ENCODE data around the gene SPRR1A.

SPRR1A gene

GRCh38 chr1:152959801-152960451, 24.0 kb upstream of the SPRR1A start:
- H3K4me1 ChIP-seq (ENCODE audit: control insufficient read depth, low read depth, low read length) = no peaks in the 10 kb centered on the region
- no peaks in the 10 kb centered on the region for H3K27me3 ChIP-seq (ENCODE audit: control insufficient read depth, insufficient read depth, low read length)
- H3K9ac ChIP-seq (ENCODE audit: low read length) = no peak overlapping the region
- no peaks in the 10 kb centered on the region for H3K36me3 ChIP-seq (ENCODE audit: control insufficient read depth, low read depth, low read length)
- no peak overlapping the region for H3K4me3 ChIP-seq (ENCODE audit: low read length)
- H3K27ac ChIP-seq (ENCODE audit: low read length) = no peak overlapping the region
- peaks cover 3% of the 10 kb centered on the region for H3K9me3 ChIP-seq (ENCODE audit: control insufficient read depth, low read depth, low read length)

GRCh38 chr1:152960452-152961044, 23.3 kb upstream of the SPRR1A start:
- H3K4me1 ChIP-seq (ENCODE audit: control insufficient read depth, low read depth, low read length) = no peaks in the 10 kb centered on the region
- H3K4me3 ChIP-seq (ENCODE audit: low read length) = no peak overlapping the region
- H3K36me3 ChIP-seq (ENCODE audit: control insufficient read depth, low read depth, low read length) = no peaks in the 10 kb centered on the region
- H3K9ac ChIP-seq (ENCODE audit: low read length) = no peak overlapping the region
- H3K9me3 ChIP-seq (ENCODE audit: control insufficient read depth, low read depth, low read length) = peaks cover 3% of the 10 kb centered on the region
- H3K27me3 ChIP-seq (ENCODE audit: control insufficient read depth, insufficient read depth, low read length) = no peaks in the 10 kb centered on the region
- no peak overlapping the region for H3K27ac ChIP-seq (ENCODE audit: low read length)

GRCh38 chr1:152961226-152961891, 22.5 kb upstream of the SPRR1A start:
- no peak overlapping the region for H3K27ac ChIP-seq (ENCODE audit: low read length)
- H3K9ac ChIP-seq (ENCODE audit: low read length) = no peak overlapping the region
- H3K4me3 ChIP-seq (ENCODE audit: low read length) = no peak overlapping the region

GRCh38 chr1:152962876-152963415, 20.9 kb upstream of the SPRR1A start:
- H3K27me3 ChIP-seq (ENCODE audit: control insufficient read depth, insufficient read depth, low read length) = no peaks in the 10 kb centered on the region
- no peaks in the 10 kb centered on the region for H3K36me3 ChIP-seq (ENCODE audit: control insufficient read depth, low read depth, low read length)
- no peak overlapping the region for H3K9ac ChIP-seq (ENCODE audit: low read length)
- no peak overlapping the region for H3K4me3 ChIP-seq (ENCODE audit: low read length)
- H3K27ac ChIP-seq (ENCODE audit: low read length) = no peak overlapping the region
- peaks cover 5% of the 10 kb centered on the region for H3K9me3 ChIP-seq (ENCODE audit: control insufficient read depth, low read depth, low read length)
- no peaks in the 10 kb centered on the region for H3K4me1 ChIP-seq (ENCODE audit: control insufficient read depth, low read depth, low read length)

More at GRCh38 chr1:152961226-152961891, 22.5 kb upstream of the SPRR1A start:
- Histone ChIP-seq H3K27me3 (ENCODE audit: control insufficient read depth, insufficient read depth, low read length) (no peaks in the 10 kb centered on the region), H3K4me1 (ENCODE audit: control insufficient read depth, low read depth, low read length) (no peaks in the 10 kb centered on the region), H3K9me3 (ENCODE audit: control insufficient read depth, low read depth, low read length) (peaks cover 3% of the 10 kb centered on the region), H3K36me3 (ENCODE audit: control insufficient read depth, low read depth, low read length) (no peaks in the 10 kb centered on the region)

DNA sequence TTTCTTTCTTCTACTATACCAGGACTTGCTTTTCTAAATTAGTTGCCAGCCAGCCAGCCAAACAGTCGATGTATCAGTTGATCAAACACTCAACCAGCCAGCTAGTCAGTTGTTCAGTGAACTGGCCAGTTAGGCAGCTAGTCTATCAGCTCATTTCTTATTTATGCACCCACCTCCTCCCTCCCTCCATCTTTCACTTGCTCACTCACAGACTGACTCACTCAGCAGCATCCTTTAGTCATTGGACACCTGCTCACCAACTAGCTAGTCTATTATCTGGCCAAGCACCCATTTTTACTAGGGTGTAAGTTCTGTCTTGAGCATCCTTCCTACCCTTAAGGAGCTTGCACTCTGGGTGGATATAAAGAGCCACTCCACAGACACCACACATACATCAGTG, 19.3 kb upstream of the SPRR1A start:
- Histone ChIP-seq H3K27ac (ENCODE audit: low read length) (no peak overlapping the region), H3K9ac (ENCODE audit: low read length) (no peak overlapping the region), H3K36me3 (ENCODE audit: control insufficient read depth, low read depth, low read length) (no peaks in the 10 kb centered on the region), H3K4me1 (ENCODE audit: control insufficient read depth, low read depth, low read length) (no peaks in the 10 kb centered on the region), H3K4me3 (ENCODE audit: low read length) (no peak overlapping the region), H3K9me3 (ENCODE audit: control insufficient read depth, low read depth, low read length) (peaks cover 2% of the 10 kb centered on the region), H3K27me3 (ENCODE audit: control insufficient read depth, insufficient read depth, low read length) (no peaks in the 10 kb centered on the region)

DNA sequence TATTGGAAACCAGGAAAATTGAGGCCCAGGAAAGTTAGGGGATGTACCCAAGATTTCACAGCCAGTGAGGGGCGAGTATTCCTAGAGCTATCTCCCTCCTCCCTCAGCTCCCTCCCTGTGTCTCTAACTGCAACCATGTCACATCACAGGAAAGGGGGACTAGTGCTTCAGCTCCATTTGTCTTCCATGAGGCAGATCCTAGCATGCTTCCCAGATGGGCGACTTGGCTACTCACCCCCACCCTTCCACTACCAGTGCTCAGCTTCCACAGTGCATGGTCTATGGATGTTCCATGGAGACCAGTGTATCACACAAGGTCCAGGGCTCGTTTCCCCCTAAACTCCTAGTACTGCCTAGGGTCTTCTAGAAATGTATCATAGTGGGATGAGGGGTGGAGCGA, 18.0 kb upstream of the SPRR1A start:
- H3K4me3 ChIP-seq (ENCODE audit: low read length) = no peak overlapping the region
- no peak overlapping the region for H3K27ac ChIP-seq (ENCODE audit: low read length)
- H3K9ac ChIP-seq (ENCODE audit: low read length) = no peak overlapping the region
- peaks cover 2% of the 10 kb centered on the region for H3K9me3 ChIP-seq (ENCODE audit: control insufficient read depth, low read depth, low read length)
- H3K27me3 ChIP-seq (ENCODE audit: control insufficient read depth, insufficient read depth, low read length) = no peaks in the 10 kb centered on the region
- H3K4me1 ChIP-seq (ENCODE audit: control insufficient read depth, low read depth, low read length) = no peaks in the 10 kb centered on the region
- H3K36me3 ChIP-seq (ENCODE audit: control insufficient read depth, low read depth, low read length) = no peaks in the 10 kb centered on the region

DNA sequence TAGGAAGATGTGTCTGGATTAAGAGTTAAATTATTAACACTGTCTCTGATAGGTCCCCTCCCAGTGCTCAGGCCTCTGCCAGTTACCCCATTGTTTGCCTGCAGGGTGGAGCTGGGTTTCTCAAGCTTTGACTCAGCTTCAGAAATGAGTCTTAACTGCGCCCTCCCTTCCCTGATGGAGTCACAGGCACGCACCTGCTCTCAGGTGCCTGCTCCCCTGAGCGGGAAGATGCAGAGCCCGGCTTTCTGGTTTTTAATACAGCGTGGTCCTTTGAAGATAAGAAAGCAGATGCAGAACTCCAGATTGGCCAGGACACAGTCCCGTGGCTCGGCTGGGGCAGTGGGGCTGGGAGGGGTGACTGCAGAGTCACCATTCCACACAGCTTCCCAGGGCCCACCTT, 16.7 kb upstream of the SPRR1A start:
- Histone ChIP-seq H3K9me3 (ENCODE audit: control insufficient read depth, low read depth, low read length) (peaks cover 2% of the 10 kb centered on the region), H3K36me3 (ENCODE audit: control insufficient read depth, low read depth, low read length) (no peaks in the 10 kb centered on the region), H3K27ac (ENCODE audit: low read length) (no peak overlapping the region), H3K9ac (ENCODE audit: low read length) (no peak overlapping the region), H3K27me3 (ENCODE audit: control insufficient read depth, insufficient read depth, low read length) (no peaks in the 10 kb centered on the region), H3K4me1 (ENCODE audit: control insufficient read depth, low read depth, low read length) (no peaks in the 10 kb centered on the region), H3K4me3 (ENCODE audit: low read length) (no peak overlapping the region)

GRCh38 chr1:152968248-152968647, 15.6 kb upstream of the SPRR1A start:
- H3K4me3 ChIP-seq (ENCODE audit: low read length) = no peak overlapping the region
- H3K9me3 ChIP-seq (ENCODE audit: control insufficient read depth, low read depth, low read length) = peaks cover 2% of the 10 kb centered on the region
- H3K4me1 ChIP-seq (ENCODE audit: control insufficient read depth, low read depth, low read length) = no peaks in the 10 kb centered on the region
- H3K27me3 ChIP-seq (ENCODE audit: control insufficient read depth, insufficient read depth, low read length) = no peaks in the 10 kb centered on the region
- H3K9ac ChIP-seq (ENCODE audit: low read length) = no peak overlapping the region
- no peaks in the 10 kb centered on the region for H3K36me3 ChIP-seq (ENCODE audit: control insufficient read depth, low read depth, low read length)
- H3K27ac ChIP-seq (ENCODE audit: low read length) = no peak overlapping the region

GRCh38 chr1:152969036-152969435, 14.8 kb upstream of the SPRR1A start:
- Histone ChIP-seq H3K27me3 (ENCODE audit: control insufficient read depth, insufficient read depth, low read length) (no peaks in the 10 kb centered on the region), H3K4me1 (ENCODE audit: control insufficient read depth, low read depth, low read length) (no peaks in the 10 kb centered on the region), H3K4me3 (ENCODE audit: low read length) (no peak overlapping the region), H3K36me3 (ENCODE audit: control insufficient read depth, low read depth, low read length) (no peaks in the 10 kb centered on the region), H3K9ac (ENCODE audit: low read length) (no peak overlapping the region), H3K9me3 (ENCODE audit: control insufficient read depth, low read depth, low read length) (peaks cover 2% of the 10 kb centered on the region), H3K27ac (ENCODE audit: low read length) (no peak overlapping the region)

GRCh38 chr1:152970495-152970894, 13.4 kb upstream of the SPRR1A start, which contains the start of gene SPRR4:
Gene SPRR4, plus strand, starts transcription at chr1:152970648. Its CDS starts 1,243 bp downstream, at chr1:152971891.
- Histone ChIP-seq H3K4me3 (ENCODE audit: low read length) (no peak within 1 kb of the TSS), H3K36me3 (ENCODE audit: control insufficient read depth, low read depth, low read length) (no peaks in the 10 kb centered on the region), H3K9me3 (ENCODE audit: control insufficient read depth, low read depth, low read length) (peaks cover 2% of the 10 kb centered on the region), H3K27me3 (ENCODE audit: control insufficient read depth, insufficient read depth, low read length) (no peaks in the 10 kb centered on the region), H3K27ac (ENCODE audit: low read length) (no peak within 1 kb of the TSS), H3K9ac (ENCODE audit: low read length) (no peak within 1 kb of the TSS), H3K4me1 (ENCODE audit: control insufficient read depth, low read depth, low read length) (no peaks in the 10 kb centered on the region)

DNA sequence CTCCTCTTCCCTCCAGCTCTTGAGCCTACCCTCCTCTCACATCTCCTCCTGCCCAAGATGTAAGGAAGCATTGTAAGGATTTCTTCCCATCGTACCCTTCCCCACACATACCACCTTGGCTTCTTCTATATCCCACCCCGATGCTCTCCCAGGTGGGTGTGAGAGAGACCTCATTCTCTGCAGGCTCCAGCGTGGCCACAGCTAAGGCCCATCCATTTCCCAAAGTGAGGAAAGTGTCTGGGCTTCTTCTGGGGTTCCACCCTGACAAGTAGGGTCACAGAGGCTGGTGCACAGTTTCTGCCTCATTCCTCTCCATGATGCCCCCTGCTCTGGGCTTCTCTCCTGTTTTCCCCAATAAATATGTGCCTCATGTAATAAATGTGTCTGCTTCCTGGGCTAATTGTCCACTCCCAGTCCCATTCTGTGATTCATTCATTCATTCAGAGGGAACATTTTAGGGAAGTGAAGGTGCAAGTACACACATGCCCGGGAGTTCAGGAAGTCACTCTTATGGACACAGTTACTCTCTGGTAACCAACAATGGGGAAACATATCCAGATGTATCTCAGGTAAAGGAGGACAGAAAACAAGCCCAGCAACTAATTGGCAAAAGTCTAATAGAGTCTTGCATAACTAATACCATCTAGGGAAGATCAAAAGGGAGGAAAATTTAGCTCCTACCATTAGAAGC, 11.5 kb upstream of the SPRR1A start:
- no peak overlapping the region for H3K9ac ChIP-seq (ENCODE audit: low read length)
- H3K27ac ChIP-seq (ENCODE audit: low read length) = no peak overlapping the region
- H3K27me3 ChIP-seq (ENCODE audit: control insufficient read depth, insufficient read depth, low read length) = no peaks in the 10 kb centered on the region
- no peaks in the 10 kb centered on the region for H3K4me1 ChIP-seq (ENCODE audit: control insufficient read depth, low read depth, low read length)
- no peak overlapping the region for H3K4me3 ChIP-seq (ENCODE audit: low read length)
- H3K9me3 ChIP-seq (ENCODE audit: control insufficient read depth, low read depth, low read length) = no peaks in the 10 kb centered on the region
- no peaks in the 10 kb centered on the region for H3K36me3 ChIP-seq (ENCODE audit: control insufficient read depth, low read depth, low read length)

Data from iPS-18a (cell line).